Stimulated activated CD4-positive, alpha-beta T cell treated with anti-CD3 and anti-CD28 coated beads, Interleukin-4, amount 100 ng/mL, for 1 hour (primary cell): ENCODE results near the gene DGKG.
A peak's percentile ranks its signal among the peaks of the same experiment; 100 is the strongest.

ENCODE experiments used
- DNase-seq: peaks from one replicate; pipeline ENCODE4 v3.0.0-alpha.2; 2020

DGKG gene

GRCh38 chr3:186268616-186269448 lies 93.2 kb downstream of the DGKG start:
- no peak for DNase-seq

GRCh38 chr3:186267758-186268157 lies 94.3 kb downstream of the DGKG start:
- DNase-seq, result no peak

GRCh38 chr3:186264608-186265400 lies 97.2 kb downstream of the DGKG start:
- DNase-seq, result no peak

GRCh38 chr3:186261638-186262037 lies 100.4 kb downstream of the DGKG start:
- no peak for DNase-seq

GRCh38 chr3:186260726-186261125 lies 101.3 kb downstream of the DGKG start:
- no peak for DNase-seq

- DNase-seq, result peak; percentile 63
These were observed 102.2 kb downstream of the DGKG start for GRCh38 chr3:186259612-186260383.

- no peak for DNase-seq
These were observed 103.1 kb downstream of the DGKG start for GRCh38 chr3:186258968-186259367.

- no peak for DNase-seq
These were observed 104.2 kb downstream of the DGKG start for GRCh38 chr3:186257866-186258265.

- peak; percentile 18 for DNase-seq
These were observed 106.2 kb downstream of the DGKG start for GRCh38 chr3:186255703-186256331.

GRCh38 chr3:186254676-186255650 lies 107.1 kb downstream of the DGKG start:
- DNase-seq, result peak; percentile 21

- DNase-seq, result no peak
These were observed 110.0 kb downstream of the DGKG start for GRCh38 chr3:186251948-186252619.

- DNase-seq, result no peak
These were observed 113.2 kb downstream of the DGKG start for GRCh38 chr3:186248850-186249249.

GRCh38 chr3:186247821-186248814 lies 113.9 kb downstream of the DGKG start:
- DNase-seq, result no peak

GRCh38 chr3:186246941-186247340 lies 115.1 kb downstream of the DGKG start:
- no peak for DNase-seq

GRCh38 chr3:186244016-186244415 lies 118.0 kb downstream of the DGKG start:
- no peak for DNase-seq

- DNase-seq, result peak; percentile 56
These were observed 119.9 kb downstream of the DGKG start for GRCh38 chr3:186241910-186242821.

GRCh38 chr3:186239321-186239720 lies 122.7 kb downstream of the DGKG start:
- no peak for DNase-seq

- DNase-seq, result no peak
These were observed 124.1 kb downstream of the DGKG start for GRCh38 chr3:186237915-186238314.
